Measurements from ENCODE around the gene ABCA4. TPM values are rescaled to one million over a fixed set of nuclear protein-coding genes. Genes with fewer than 3 reads are reported as not detected.
A peak's percentile ranks its signal among the peaks of the same experiment; 100 is the strongest.
"Not testable (repeated sequence)": the region's sequence is repeated elsewhere in the genome, so short reads cannot be mapped to it uniquely, and the experiment has no call there.

The ABCA4 gene
- total RNA-seq, 1 experiment from 2014 or later: 4.8 TPM

- H3K9me3 ChIP-seq: no peaks in the 10 kb centered on the region
- no peaks in the 10 kb centered on the region for H3K27me3 ChIP-seq
- no peak overlapping the region for H3K4me3 ChIP-seq
- DNase-seq: no peak
- H3K36me3 ChIP-seq: no peaks in the 10 kb centered on the region
These were observed 125.0 kb downstream of the ABCA4 start for GRCh38 chr1:93995837-93996536.

- Histone ChIP-seq H3K9me3 (no peaks in the 10 kb centered on the region), H3K4me3 (no peak overlapping the region), H3K27me3 (no peaks in the 10 kb centered on the region), H3K36me3 (no peaks in the 10 kb centered on the region)
- no peak for DNase-seq
These were observed 127.2 kb downstream of the ABCA4 start for GRCh38 chr1:93993731-93994130.

GRCh38 chr1:93992954-93993353, 128.0 kb downstream of the ABCA4 start:
- Histone ChIP-seq H3K4me3 (no peak overlapping the region), H3K36me3 (no peaks in the 10 kb centered on the region), H3K9me3 (no peaks in the 10 kb centered on the region), H3K27me3 (no peaks in the 10 kb centered on the region)
- no peak for DNase-seq

- DNase-seq: no peak
- Histone ChIP-seq H3K4me3 (no peak overlapping the region), H3K27me3 (no peaks in the 10 kb centered on the region), H3K36me3 (no peaks in the 10 kb centered on the region), H3K9me3 (no peaks in the 10 kb centered on the region)
These were observed 128.8 kb downstream of the ABCA4 start for GRCh38 chr1:93992190-93992589.

GRCh38 chr1:93991271-93991670, 129.7 kb downstream of the ABCA4 start:
- H3K9me3 ChIP-seq: no peaks in the 10 kb centered on the region
- DNase-seq: no peak

GRCh38 chr1:93990477-93990876, 130.5 kb downstream of the ABCA4 start:
- not testable (repeated sequence) for H3K4me3 ChIP-seq, H3K9me3 ChIP-seq, H3K36me3 ChIP-seq, H3K27me3 ChIP-seq, DNase-seq

More at GRCh38 chr1:93991271-93991670, 129.7 kb downstream of the ABCA4 start:
- H3K4me3 ChIP-seq: no peak overlapping the region
- no peaks in the 10 kb centered on the region for H3K36me3 ChIP-seq
- H3K27me3 ChIP-seq: no peaks in the 10 kb centered on the region

- DNase-seq: no peak
- Histone ChIP-seq H3K27me3 (no peaks in the 10 kb centered on the region), H3K9me3 (no peaks in the 10 kb centered on the region), H3K4me3 (no peak overlapping the region), H3K36me3 (no peaks in the 10 kb centered on the region)
These were observed 130.9 kb downstream of the ABCA4 start for GRCh38 chr1:93990010-93990409.

GRCh38 chr1:93989601-93990000, 131.3 kb downstream of the ABCA4 start:
- no peak for DNase-seq
- H3K4me3 ChIP-seq: no peak overlapping the region
- no peaks in the 10 kb centered on the region for H3K27me3 ChIP-seq
- no peaks in the 10 kb centered on the region for H3K36me3 ChIP-seq
- H3K9me3 ChIP-seq: no peaks in the 10 kb centered on the region

GRCh38 chr1:93988634-93989350, 132.2 kb downstream of the ABCA4 start:
- Histone ChIP-seq H3K27me3 (no peaks in the 10 kb centered on the region), H3K9me3 (no peaks in the 10 kb centered on the region), H3K36me3 (no peaks in the 10 kb centered on the region), H3K4me3 (no peak overlapping the region)
- DNase-seq: peak; percentile 65

GRCh38 chr1:93981274-93981667, 139.7 kb downstream of the ABCA4 start:
- no peaks in the 10 kb centered on the region for H3K9me3 ChIP-seq
- no peak overlapping the region for H3K4me3 ChIP-seq
- no peaks in the 10 kb centered on the region for H3K27me3 ChIP-seq
- DNase-seq: no peak
- H3K36me3 ChIP-seq: no peaks in the 10 kb centered on the region

GRCh38 chr1:93980320-93981273, 140.4 kb downstream of the ABCA4 start:
- no peaks in the 10 kb centered on the region for H3K9me3 ChIP-seq
- no peak for DNase-seq
- no peaks in the 10 kb centered on the region for H3K36me3 ChIP-seq
- no peaks in the 10 kb centered on the region for H3K27me3 ChIP-seq
- H3K4me3 ChIP-seq: no peak overlapping the region

- Histone ChIP-seq H3K9me3 (no peaks in the 10 kb centered on the region), H3K36me3 (no peaks in the 10 kb centered on the region), H3K27me3 (no peaks in the 10 kb centered on the region), H3K4me3 (no peak overlapping the region)
- DNase-seq: peak; percentile 86
These were observed 141.1 kb downstream of the ABCA4 start for GRCh38 chr1:93979718-93980319.

GRCh38 chr1:93979040-93979717, 141.8 kb downstream of the ABCA4 start:
- no peaks in the 10 kb centered on the region for H3K27me3 ChIP-seq
- no peaks in the 10 kb centered on the region for H3K9me3 ChIP-seq
- no peak overlapping the region for H3K4me3 ChIP-seq
- DNase-seq: peak; percentile 50
- no peaks in the 10 kb centered on the region for H3K36me3 ChIP-seq

GRCh38 chr1:93977598-93977945, 143.4 kb downstream of the ABCA4 start:
- DNase-seq: peak; percentile 45
- Histone ChIP-seq H3K9me3 (no peaks in the 10 kb centered on the region), H3K4me3 (no peak overlapping the region), H3K27me3 (no peaks in the 10 kb centered on the region), H3K36me3 (no peaks in the 10 kb centered on the region)

GRCh38 chr1:93976711-93977597, 144.0 kb downstream of the ABCA4 start:
- Histone ChIP-seq H3K4me3 (no peak overlapping the region), H3K9me3 (no peaks in the 10 kb centered on the region), H3K36me3 (no peaks in the 10 kb centered on the region; the same call in 1 of the 2 replicates), H3K27me3 (no peaks in the 10 kb centered on the region)
- no peak for DNase-seq
